Measurements from ENCODE around the gene EIF1.
"Not testable (repeated sequence)": the region's sequence is repeated elsewhere in the genome, so short reads cannot be mapped to it uniquely, and the experiment has no call there.

EIF1 gene

DNA sequence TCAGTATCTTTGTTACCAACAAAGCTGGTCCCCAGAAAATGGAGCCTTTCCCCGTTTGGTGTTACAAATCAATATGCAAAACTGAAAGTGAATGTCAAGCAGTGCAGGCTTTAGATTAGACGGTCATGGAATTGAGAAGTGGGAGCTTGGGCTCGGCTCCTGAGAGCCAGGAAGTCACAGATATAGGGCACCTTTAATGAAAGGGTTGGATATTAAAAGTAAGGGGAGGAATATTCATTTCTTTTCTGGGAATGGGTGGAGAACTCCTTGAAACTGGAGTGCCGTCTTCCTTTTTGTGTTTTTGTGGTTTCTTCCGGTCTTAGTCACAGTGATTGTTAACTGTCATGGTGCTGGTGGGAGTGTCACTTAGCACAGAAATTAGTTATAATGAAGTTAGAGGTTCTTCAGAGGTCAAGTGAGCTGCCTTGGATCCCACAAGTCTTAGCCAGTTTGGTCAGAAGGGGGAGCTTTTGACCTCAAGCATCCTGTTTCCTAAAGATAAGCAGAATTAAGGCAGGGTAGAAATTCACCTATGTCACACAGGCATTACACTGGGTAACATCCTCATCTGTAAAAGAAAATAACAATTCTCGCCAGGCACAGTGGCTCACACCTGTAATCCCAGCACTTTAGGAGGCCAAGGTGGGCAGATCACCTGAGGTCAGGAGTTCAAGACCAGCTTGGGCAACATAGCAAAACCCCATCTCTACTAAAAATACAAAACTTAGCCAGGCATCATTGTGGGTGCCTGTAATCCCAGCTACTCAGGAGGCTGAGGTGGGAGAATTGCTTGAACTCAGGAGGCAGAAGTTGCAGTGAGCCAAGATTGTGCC is 9.6 kb upstream of the EIF1 start:
- no peak for DNase-seq

DNA sequence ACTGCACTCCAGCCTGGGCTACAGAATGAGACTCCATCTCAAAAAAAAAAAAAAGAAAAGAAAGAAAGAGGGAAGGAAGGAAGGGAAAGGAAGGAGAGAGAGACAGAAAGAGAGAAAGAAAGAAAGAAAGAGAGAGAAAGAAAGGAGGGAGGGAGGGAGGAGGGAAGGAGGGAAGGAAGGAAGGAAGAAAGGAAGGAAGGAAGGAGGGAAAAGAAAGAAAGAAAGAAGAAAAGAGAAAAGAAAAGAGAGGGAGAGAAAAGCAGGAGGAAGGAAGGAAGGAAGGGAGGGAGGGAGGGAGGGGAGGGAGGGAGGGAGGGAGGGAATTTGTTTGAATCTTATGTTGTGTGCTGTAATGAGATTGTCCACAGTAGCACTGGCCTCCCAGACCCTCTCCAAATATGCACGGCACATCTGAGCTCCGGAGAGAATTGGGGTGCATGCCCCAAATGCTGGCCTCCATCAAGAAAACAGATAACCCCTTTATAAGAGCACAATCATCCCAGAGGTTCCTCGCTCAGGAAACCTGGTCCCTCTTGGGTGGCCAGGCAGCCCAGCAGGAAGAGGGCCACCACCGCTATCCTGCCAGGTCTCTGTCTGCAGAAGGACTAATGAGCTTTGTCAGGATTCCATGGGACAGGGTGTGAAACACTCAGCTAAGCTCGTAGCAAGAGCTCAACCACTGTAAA is 8.8 kb upstream of the EIF1 start:
- DNase-seq: no peak

DNA sequence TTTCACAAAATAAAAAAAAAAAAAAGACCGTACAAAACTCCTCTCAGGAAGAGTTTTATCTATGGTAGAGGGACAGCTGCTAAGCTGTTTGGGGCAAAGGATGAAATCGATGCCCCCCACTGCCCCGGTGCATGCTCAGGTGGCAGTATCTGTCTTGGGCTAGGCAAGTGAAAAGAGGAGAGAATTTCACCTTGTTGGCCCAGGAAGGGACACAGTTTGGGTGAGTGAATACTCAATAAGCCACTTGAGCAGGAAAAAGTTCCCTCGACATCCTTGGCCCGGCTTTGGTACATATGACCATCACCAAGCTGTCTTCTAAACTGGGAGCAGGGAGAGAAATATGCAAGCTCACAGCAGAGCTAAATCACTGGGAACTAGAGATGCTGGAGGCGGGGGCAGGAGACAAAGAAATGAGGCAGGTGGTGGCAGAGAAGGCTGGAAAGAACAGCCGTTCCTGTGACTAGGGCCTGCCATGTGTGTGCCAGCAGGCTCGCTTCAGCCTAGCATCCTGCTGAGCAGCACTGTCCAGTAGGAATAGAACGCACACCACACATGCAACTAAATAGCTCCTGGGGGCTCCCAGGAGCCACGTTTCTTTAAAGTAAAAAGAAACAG is 8.2 kb upstream of the EIF1 start:
- peak in 2 of 14 donors; percentile 27 to 92 for DNase-seq

DNA sequence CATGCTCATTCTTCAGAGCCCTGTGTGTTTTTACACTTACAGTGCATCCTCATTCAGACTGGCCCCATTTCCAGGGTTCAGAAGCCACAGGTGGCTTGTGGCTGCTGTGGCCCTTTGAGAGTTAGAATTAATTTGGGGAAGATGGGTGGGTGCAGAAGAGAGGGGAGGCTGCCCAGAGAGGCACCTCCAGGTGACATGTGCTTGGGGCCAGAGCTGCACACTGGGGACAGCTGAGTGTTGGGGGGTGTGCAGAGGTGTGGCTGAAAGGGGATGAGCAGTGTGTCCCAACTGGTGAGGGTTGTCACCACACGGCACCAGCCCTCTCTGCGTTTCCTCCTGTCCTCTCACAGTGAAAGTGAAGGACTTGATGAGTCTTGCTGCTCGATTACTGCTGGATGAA is 6.9 kb upstream of the EIF1 start:
- DNase-seq: no peak

DNA sequence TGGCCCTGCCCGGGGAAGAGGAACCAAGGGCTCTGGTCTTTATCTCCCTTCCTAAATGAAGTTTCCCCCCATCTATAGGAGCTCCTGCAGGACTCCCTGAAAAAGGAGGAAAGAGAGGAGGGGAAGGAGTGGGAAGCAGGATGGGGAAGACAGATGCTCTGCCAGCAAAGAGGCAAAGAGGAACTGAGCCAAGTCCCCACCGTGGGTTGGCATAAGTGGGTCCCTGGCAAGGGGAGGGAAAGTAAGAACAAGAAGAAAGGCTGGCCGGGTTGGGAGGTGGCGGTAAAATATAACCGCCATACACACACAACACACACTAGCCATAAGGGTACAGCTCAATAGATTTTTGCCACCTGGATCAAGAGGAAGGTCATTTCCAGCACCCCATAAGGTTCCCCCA is 6.1 kb upstream of the EIF1 start:
- no peak for DNase-seq

DNA sequence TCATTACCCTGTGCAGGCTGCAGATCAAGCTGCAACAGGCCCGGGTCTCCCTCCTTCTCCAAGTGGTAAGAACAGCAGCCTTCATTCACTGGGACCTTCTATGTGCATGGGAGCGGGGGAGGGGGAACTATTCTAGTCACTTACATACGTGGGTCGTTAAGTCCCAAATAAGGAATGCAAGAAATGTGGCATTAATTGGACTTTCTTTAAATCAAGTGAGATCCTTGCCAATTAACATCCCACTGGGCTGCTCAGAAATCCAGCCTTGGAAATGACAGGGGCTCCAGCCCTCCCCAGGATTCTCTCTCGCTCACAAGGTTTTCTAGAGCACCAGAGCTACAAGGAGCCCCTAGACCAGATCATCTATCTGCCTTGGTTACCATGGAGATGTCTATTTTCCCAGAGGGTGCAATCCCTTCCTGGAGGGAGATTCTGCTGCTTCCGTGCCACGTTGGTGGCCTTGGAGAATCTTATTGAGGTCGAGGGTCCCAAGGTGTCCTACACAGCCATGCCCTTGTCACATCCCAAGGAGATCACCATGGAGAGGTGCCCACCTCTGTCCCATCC is 5.2 kb upstream of the EIF1 start:
- no peak for DNase-seq

DNA sequence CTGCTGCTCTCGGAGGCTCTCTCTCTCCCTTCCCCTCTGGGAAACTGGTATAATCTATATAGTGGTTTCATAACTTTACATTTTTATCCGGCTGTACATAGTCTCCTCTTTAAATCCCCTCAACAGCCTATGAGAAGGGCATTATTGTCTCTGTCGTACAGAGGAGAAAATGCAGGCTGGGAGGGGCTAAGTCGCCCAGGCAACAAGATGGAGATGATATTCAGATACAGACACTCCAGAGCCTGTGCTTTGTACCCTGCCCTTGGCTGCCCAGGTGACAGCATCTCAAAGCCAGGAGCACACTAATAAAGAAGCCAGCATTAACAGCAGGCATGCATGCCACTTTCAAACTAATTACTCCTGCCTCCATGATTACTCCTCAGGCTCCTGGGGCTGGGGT is 4.7 kb upstream of the EIF1 start:
- DNase-seq: no peak

DNA sequence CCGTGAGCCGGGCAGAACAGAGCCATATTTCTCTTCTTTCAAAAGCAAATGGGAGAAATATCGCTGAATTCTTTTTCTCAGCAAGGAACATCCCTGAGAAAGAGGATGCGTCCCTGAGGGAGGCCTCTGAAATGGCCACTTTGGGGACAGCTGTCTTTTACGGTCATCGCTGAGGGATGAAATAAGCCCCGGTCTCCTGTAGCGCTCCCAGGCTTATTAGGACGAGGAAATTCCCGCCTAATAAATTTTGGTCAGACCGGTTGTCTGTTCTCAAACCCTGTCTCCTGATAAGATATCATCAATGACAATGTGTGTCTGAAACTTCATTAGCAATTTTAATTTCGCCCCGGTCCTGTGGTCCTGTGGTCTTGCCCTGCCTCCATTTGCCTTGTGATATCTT is 2.9 kb upstream of the EIF1 start:
- DNase-seq: not testable (repeated sequence)

DNA sequence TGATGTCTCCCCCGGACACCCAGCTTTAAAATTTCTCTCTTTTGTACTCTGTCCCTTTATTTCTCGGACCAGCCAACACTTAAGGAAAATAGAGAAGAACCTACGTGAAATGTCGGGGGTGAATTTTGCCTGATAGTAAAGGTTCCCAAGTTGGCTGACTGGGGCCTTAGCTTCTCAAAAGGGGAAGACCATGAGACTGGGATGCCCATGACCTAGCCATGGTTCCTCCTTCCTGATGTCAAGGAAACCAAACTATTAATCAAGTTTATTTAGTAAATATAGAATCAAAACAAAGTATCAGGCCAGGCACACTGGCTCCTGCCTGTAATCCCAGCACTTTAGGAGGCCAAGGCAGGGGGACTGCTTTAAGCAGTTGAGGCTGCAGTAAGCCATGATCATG is 2.4 kb upstream of the EIF1 start:
- no peak for DNase-seq

DNA sequence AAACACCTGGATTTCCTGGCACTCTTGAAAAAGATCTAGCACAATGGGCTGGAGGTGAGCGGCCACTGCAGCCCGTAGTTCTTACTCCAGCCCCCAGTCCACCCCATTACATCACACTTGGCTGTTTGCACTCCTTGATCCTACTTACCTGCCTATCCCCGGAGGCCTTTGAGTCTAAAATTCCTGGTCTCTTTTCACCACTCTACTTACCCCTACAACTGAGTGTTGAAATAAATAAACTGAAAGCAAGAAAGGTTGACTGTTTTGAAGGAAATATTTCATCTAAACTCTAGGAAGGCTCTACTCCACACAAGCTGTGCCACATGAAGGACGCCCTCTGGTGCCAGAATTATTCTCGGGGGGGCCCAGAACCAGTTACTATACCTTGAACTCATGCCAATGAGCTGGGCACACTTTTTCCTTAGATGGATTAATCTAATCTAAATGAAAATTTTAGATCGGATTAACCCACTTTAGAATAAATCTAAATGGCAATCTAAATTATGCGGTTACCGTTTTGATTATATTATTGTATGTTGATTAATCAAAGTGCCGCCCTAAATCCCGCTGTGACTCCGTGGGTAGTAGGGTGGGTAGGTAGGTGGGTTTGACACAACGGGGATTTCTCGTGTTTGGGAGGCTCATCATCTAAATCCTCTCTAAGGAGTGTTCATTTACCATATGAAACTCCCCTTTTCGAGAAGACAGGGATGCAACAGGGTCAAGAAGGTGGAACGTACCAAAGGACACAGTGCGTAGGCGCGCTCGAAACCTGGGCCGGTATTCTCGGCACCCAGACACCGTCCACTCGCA is 651 bp upstream of the EIF1 start:
- DNase-seq: peak in 3 of 14 donors; percentile 24 to 70 (median 32)

DNA sequence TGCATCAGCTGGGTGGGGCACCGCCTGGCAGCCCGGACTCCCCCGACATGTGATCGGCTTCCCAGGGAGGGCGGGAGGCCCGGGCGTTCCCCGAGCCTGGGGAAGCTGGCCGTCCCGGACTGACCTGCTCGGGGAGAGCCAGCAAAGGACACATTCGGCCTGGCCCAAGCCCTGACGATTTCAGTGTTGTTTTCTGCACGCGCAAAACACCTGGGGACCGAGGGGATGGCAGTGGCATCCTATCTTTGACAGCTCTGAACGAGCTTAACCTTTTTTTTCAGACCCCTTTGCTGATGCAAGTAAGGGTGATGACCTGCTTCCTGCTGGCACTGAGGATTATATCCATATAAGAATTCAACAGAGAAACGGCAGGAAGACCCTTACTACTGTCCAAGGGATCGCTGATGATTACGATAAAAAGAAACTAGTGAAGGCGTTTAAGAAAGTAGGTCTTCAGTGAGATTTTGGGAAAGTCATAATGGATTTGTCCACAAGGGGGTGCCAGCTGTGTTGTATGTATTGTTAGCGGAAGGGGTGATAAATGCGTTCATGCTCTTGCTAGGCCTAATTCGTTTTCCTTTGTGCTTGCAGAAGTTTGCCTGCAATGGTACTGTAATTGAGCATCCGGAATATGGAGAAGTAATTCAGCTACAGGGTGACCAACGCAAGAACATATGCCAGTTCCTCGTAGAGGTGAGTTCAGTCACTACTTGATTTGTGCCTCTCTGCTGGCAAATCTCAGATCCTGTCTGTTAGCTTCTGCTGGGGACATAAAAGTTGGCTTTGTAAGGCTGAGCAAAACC is 1.0 kb downstream of the EIF1 start:
- DNase-seq: peak in 2 of 14 donors; percentile 24 to 32

DNA sequence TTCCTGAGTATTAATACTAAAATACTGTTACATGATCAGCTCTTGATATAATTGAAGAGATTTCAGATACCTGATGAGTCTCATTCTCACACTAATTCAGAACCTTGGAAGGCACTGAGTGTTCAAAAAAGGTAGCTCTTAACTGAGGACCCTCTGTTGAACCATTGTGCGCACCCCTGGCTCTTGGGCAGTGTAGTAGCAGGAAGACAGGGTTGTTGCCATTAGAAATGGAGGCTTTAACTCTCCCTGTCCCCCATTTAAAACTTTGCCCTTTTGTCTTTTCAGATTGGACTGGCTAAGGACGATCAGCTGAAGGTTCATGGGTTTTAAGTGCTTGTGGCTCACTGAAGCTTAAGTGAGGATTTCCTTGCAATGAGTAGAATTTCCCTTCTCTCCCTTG is 1.8 kb downstream of the EIF1 start:
- no peak for DNase-seq

DNA sequence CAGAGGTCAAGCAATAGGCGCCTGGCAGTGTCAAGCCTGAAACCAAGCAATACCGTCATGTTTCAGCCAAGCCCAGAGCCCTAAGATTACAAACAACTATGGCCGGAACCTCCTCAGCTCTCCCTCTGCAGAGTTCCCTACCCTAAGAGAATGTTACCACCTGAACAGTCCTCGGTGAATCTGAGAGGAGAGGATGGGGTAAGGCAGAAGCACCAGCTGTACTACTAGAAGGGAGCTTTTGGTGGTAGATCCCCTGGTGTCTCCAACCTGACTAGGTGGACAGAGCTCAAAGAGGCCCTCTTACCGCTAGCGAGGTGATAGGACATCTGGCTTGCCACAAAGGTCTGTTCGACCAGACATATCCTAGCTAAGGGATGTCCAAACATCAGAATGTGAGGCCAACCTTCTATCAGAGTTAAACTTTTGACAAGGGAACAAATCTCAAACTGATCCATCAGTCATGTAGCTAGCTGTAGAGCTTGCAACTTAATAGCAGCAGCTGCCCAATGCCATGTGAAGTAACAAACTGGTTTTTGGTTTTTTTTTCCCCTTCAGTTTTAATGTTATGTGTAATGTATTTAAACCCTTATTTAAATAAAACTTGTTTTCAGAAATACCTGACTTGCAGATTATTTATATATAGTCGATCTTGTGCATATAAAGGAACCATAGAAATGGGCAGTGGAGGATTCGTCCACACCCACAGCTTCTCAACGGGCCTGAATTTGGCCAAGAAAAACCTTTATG is 2.5 kb downstream of the EIF1 start:
- no peak for DNase-seq

DNA sequence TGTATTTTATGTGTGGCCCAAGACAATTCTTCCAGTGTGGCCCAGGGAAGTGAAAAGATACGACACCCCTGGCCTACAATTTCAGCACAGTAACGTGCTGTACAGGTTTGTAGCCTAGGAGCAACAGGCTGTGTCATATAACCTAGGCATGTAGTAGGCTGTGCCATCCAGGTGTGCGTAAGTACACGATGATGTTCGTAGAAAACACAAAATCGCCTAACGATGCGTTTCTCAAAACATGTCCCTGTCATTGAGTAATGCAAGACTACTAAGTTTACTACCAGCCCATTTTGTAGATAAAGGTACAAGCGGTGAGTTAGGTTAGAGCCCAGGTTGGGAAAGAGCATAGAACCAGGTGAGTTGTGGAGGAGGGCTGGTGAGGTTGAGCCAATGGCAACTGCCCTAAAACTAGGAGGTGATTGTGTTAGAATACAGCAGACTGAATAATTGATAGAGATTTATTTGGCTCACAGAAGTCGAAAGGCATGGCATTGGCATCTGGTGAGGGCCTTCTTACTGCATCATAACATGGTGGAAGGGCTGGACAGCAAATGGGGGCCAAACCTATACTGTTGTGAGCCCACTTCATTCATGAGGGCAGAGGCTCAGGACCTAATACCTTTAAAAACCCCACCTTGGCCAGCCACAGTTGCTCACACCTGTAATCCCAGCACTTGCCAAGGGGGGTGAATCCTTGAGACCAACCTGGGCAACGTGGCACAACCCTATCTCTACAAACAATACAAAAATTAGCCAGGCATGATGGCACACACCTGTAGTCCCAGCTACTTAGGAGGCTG is 4.2 kb downstream of the EIF1 start:
- no peak for DNase-seq

DNA sequence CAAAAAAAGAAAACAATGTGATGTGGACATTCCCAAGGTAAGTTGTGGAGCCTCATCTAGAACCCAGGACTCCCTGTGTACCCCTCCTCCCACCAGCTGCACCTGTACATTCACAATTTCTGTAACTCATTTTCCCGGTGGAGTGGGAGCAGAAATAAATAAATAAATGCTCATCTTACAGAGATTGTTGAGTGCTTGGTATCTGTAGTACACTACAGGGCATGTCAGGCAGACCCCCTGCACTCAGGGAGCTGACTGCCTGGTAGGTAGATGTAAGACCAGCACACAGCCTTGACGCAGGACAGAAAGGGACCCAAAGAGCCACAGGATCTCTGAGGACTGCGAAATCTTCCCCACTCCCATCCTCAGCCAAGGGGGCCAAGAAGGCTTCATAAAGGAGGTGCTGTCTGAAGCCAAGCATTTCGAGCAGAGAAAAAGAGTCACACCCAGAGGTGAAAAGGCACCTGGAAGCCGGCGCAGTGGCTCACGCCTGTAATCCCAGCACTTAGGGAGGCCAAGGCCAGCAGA is 6.5 kb downstream of the EIF1 start:
- no peak for DNase-seq

DNA sequence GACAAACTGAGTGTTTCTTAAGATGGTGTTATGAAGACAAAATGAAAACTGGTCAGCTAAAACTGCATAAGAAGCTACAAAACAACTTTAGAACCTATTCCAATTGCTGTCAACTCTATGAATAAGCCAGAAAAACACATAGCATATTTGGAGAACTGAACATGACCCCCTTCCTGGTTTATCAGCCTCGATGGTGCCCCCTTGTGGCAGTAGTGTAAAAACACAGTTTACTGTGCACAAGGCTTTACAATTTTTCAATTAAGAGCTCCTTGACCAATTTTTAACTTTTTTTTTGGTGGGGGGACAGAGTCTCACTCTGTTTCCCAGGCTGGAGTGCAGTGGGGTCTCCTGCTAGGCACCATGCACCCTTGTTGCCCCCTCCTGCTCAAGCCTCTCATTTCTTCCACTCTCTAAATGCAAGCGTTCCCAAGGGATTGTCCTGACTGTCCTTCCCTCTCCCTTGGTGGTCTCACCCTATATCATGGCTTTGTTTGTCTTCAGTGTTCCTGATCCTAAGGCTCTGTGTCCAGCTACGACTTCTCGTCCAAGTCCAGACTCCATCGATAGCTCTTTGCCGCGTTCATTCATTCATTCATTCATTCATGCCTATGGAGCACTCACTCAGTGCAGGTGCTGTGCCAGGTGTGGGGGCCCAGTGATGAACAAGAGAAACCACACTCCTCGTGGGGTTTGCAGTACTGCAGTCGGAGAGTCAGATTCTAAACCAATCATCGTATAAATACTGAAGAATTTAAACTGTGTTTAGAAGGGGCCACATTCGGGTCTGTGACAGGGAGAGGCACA is 7.5 kb downstream of the EIF1 start:
- peak in 6 of 14 donors; percentile 11 to 21 (median 18) for DNase-seq

DNA sequence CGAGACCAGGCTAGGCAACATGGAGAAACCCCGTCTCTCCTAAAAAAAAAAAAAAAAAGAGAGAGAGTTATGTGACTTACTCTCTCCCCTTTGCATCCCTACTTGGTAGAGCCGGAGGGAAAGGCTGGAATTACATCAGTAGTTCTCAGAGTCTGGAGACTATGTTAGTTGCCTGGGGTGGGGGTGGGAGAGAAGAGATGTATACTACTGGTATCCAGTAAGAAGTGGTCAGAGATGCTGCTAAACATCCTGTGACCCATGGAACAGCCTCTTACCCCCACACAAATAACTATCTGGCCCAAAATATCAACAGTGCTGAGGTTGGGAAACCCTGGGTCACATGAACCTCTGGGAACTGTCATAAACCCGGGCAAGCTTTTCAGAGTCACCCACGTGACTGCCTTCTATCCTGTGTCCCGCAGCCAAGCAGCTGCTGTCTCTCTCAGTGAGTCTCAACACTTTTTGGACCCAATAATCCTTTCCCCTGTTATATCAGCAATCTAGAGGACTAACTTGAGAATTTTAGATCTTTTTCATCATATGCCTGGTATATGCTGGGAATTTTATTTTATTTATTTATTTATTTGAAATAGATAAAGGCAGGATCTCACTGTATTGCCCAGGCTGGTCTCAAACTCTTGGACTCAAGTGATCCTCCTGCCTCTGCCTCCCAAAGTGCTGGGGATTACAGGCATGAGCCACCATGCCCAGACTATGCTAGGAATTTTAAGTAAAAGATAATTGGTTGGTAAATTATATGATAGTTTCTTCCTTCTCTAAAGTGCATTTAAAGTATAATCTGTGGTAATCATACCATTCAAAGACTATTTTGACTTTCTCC is 8.7 kb downstream of the EIF1 start:
- DNase-seq: peak in 12 of 14 donors; percentile 7 to 71 (median 30)

DNA sequence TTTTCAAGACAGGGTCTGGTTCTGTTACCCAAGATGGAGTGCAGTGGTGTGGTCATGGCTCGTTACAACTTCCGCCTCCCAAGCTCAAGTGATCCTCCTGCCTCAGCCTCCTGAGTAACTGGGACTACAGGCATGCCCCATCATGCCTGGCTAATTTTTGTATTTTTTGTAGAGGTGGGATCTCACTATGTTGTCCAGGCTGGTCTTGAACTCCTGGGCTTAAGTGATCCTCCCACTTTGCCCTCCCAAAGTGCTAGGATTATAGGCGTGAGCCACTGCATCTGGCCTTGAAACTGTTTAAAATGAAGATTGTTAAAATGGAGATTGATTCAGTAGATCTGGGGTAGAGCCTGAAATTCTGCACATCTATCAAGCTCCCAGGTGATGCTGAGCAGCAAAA is 12.2 kb downstream of the EIF1 start:
- not testable (repeated sequence) for DNase-seq

Data from C1 segment of cervical spinal cord (tissue), 14 donors.